Measurements from ENCODE around the gene EML1.

EML1 gene

GRCh38 chr14:99908653-99909250 lies 115.5 kb downstream of the EML1 start:
- no peak for DNase-seq

- no peak for DNase-seq
These were observed 116.4 kb downstream of the EML1 start for GRCh38 chr14:99909513-99910064.

- peak; percentile 59 for DNase-seq
These were observed 117.4 kb downstream of the EML1 start for GRCh38 chr14:99910337-99911309.

- DNase-seq: no peak
These were observed 122.3 kb downstream of the EML1 start for GRCh38 chr14:99915305-99916090.

GRCh38 chr14:99916091-99916383 lies 122.8 kb downstream of the EML1 start:
- no peak for DNase-seq

- DNase-seq: no peak
These were observed 125.6 kb downstream of the EML1 start for GRCh38 chr14:99918781-99919180.

- DNase-seq: no peak
These were observed 128.2 kb downstream of the EML1 start for GRCh38 chr14:99921425-99921824.

- no peak for DNase-seq
These were observed 131.2 kb downstream of the EML1 start for GRCh38 chr14:99924379-99924778.

- no peak for DNase-seq
These were observed 132.3 kb downstream of the EML1 start for GRCh38 chr14:99925471-99925870.

GRCh38 chr14:99928963-99929362 lies 135.8 kb downstream of the EML1 start:
- no peak for DNase-seq

- no peak for DNase-seq
These were observed 136.4 kb downstream of the EML1 start for GRCh38 chr14:99929601-99930000.

GRCh38 chr14:99930420-99931274 lies 137.4 kb downstream of the EML1 start:
- no peak for DNase-seq

GRCh38 chr14:99931308-99931707 lies 138.1 kb downstream of the EML1 start:
- no peak for DNase-seq

GRCh38 chr14:99936056-99936455 lies 142.8 kb downstream of the EML1 start:
- DNase-seq: no peak

GRCh38 chr14:99936738-99937474 lies 143.7 kb downstream of the EML1 start:
- no peak for DNase-seq

GRCh38 chr14:99937475-99938244 lies 144.4 kb downstream of the EML1 start:
- no peak for DNase-seq

GRCh38 chr14:99938376-99938775 lies 145.2 kb downstream of the EML1 start:
- no peak for DNase-seq

GRCh38 chr14:99938896-99939295 lies 145.7 kb downstream of the EML1 start:
- no peak for DNase-seq

- no peak for DNase-seq
These were observed 146.2 kb downstream of the EML1 start for GRCh38 chr14:99939421-99939820.

GRCh38 chr14:99940064-99940463 lies 146.9 kb downstream of the EML1 start:
- DNase-seq: no peak

- DNase-seq: no peak
These were observed 148.0 kb downstream of the EML1 start for GRCh38 chr14:99941211-99941610.

Measured in NCI-H524 treated with DMSO at 0.1 percent for 48 hours (cell line).